ENCODE measurements around the gene CORO7.

DNA sequence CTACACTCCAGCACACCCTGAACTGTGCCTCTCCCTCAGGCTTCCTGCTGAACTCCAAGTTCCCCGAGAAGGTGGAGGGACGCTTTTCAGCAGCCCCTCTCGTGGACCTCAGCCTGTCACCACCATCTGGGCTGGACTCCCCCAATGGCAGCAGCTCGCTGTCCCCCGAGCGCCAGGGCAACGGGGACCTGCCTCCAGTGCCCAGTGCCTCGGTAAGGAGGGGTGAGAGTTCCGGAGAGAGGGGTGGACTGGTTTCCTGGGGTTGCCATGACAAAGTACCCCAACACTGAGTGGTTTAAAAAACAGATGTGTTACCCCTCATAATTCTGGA, 83.1 kb downstream of the CORO7 start:
- TF ChIP-seq, protein P1, sequence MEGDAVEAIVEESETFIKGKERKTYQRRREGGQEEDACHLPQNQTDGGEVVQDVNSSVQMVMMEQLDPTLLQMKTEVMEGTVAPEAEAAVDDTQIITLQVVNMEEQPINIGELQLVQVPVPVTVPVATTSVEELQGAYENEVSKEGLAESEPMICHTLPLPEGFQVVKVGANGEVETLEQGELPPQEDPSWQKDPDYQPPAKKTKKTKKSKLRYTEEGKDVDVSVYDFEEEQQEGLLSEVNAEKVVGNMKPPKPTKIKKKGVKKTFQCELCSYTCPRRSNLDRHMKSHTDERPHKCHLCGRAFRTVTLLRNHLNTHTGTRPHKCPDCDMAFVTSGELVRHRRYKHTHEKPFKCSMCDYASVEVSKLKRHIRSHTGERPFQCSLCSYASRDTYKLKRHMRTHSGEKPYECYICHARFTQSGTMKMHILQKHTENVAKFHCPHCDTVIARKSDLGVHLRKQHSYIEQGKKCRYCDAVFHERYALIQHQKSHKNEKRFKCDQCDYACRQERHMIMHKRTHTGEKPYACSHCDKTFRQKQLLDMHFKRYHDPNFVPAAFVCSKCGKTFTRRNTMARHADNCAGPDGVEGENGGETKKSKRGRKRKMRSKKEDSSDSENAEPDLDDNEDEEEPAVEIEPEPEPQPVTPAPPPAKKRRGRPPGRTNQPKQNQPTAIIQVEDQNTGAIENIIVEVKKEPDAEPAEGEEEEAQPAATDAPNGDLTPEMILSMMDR (IDR thresholded peaks at IDR 0.05) = no peak
- TF ChIP-seq POLR2A (IDR thresholded peaks at IDR 0.05) = no peak
- TF ChIP-seq POLR2AphosphoS5 (IDR thresholded peaks at IDR 0.05) = no peak

Measured in gastroesophageal sphincter (tissue), 3 donors.